Gastrocnemius medialis (tissue), 4 donors: ENCODE measurements around the gene WNT3A.

ENCODE experiments used
- CTCF ChIP-seq, 5 experiments: fragments of 450-650 bp in 3 of 5; fragments of 200-600 bp in 2 of 5; sonication (generic) in 2 of 5; IDR thresholded peaks in 4 of 5; conservative IDR thresholded peaks in 1 of 5; 1 replicate in 4 of 5; 2 replicates in 1 of 5; pipeline ENCODE4 v1.5.1; 2016 to 2019; ENCODE audit warnings: antibody characterized with exemption in 5 of 5, mild to moderate bottlenecking in 3 of 5, moderate library complexity in 3 of 5
- POLR2A ChIP-seq, 2 donors: fragments of 450-650 bp; IDR thresholded peaks; one replicate each; pipeline ENCODE4 v1.6.1; 2017; ENCODE audit warnings: antibody characterized with exemption in 2 of 2, mild to moderate bottlenecking in 2 of 2, moderate library complexity in 2 of 2

- TF ChIP-seq CTCF (IDR thresholded peaks at IDR 0.05 in 4 of 5, conservative IDR thresholded peaks at IDR 0.05 in 1 of 5) (no peak), POLR2A (IDR thresholded peaks at IDR 0.05) (no peak)
Observed at GRCh38 chr1:228084797-228085196, 78.0 kb downstream of the WNT3A start.
